Omental fat pad (tissue), 4 donors: ENCODE measurements around the gene SGSH. TPM values are rescaled to one million over a fixed set of nuclear protein-coding genes. Genes with fewer than 3 reads are reported as not detected.
A peak's percentile ranks its signal among the peaks of the same experiment; 100 is the strongest.

Experiments
- ATAC-seq: fragments of 150-250 bp; one replicate; pipeline ENCODE4 v1.9.1; 2016; ENCODE audit warnings: mild to moderate bottlenecking, moderate library complexity; ENCODE audit not compliant: low FRiP score
- DNase-seq: peaks from one replicate; pipeline ENCODE4 v3.0.0-alpha.2; 2019; ENCODE audit warnings: low spot score
- CTCF ChIP-seq, 3 donors: fragments of 450-650 bp; IDR thresholded peaks; one replicate each; pipeline ENCODE4 v1.5.1; 2016 to 2017; ENCODE audit warnings: antibody characterized with exemption in 3 of 3, mild to moderate bottlenecking in 3 of 3, moderate library complexity in 2 of 3
- total RNA-seq, 4 donors: library from RNA; depleted of rRNA; stranded (reverse); fragments of >200 nt; gene quantifications; one replicate each; pipeline ENCODE4 v1.1.0, GENCODE V29; 2016

The SGSH gene
- total RNA-seq: 10 to 100 TPM; 16.2 to 32.2 (median 28.0) TPM

GRCh38 chr17:80220054-80220735, at the start of gene SGSH, which contains the start of gene SLC26A11:
SGSH (minus strand) TSS chr17:80220333; CDS start chr17:80220313, 20 bp downstream.
SLC26A11 (plus strand) TSS chr17:80220427; CDS start chr17:80221561, 1,134 bp downstream.
- TF ChIP-seq CTCF (IDR thresholded peaks at IDR 0.05): no peak
- peak; percentile 61 for DNase-seq
- ATAC-seq: peak; percentile 78

- ATAC-seq: no peak
- DNase-seq: no peak
- TF ChIP-seq CTCF (IDR thresholded peaks at IDR 0.05): no peak
Measured at GRCh38 chr17:80269405-80269807, 49.3 kb upstream of the SGSH start.

- DNase-seq (no peak), ATAC-seq (no peak)
Measured at GRCh38 chr17:80268427-80268826, 48.3 kb upstream of the SGSH start.

GRCh38 chr17:80267391-80267790, 47.3 kb upstream of the SGSH start:
- TF ChIP-seq CTCF (IDR thresholded peaks at IDR 0.05): no peak
- DNase-seq: no peak
- ATAC-seq: no peak

More at GRCh38 chr17:80268427-80268826, 48.3 kb upstream of the SGSH start:
- no peak for TF ChIP-seq CTCF (IDR thresholded peaks at IDR 0.05)

GRCh38 chr17:80265205-80266068, 45.3 kb upstream of the SGSH start:
- TF ChIP-seq CTCF (IDR thresholded peaks at IDR 0.05): no peak
- ATAC-seq: no peak
- no peak for DNase-seq

GRCh38 chr17:80264205-80265075, 44.3 kb upstream of the SGSH start:
- DNase-seq (no peak), ATAC-seq (no peak)
- no peak for TF ChIP-seq CTCF (IDR thresholded peaks at IDR 0.05)
